ENCODE measurements around the gene COA4. TPM values are rescaled to one million over a fixed set of nuclear protein-coding genes. Genes with fewer than 3 reads are reported as not detected.

The COA4 gene
- polyA plus RNA-seq, 4 donors = 97.3 to 131 (median 119) TPM

DNA sequence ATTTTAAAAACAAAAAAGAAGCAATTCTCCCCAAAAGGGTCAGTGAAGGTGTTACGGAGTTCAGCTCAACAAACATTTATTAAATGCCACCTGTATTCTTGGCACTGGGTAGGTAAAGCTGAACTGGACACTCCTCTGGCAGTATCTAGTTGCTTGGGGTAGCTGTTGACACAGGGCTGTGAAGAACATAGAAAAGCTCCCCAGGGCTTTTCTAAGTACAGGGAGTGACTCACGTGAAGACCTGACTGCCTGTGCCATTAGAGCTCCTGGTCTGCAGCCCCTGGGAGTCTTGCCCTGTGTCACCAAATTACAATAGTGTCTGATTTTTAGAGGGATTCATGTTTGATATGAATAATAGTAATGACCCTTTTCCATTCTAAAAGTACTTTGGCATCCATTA is 43.6 kb downstream of the COA4 start:
- no peaks in the 10 kb centered on the region for H3K4me1 ChIP-seq (ENCODE audit: control insufficient read depth in 3 of 3, insufficient read depth in 2 of 3, low read depth in 1 of 3, low read length in 2 of 3)
- WGBS, 3 donors = 90 to 95% (median 90%) methylated on average over 2 of the region's 2 CpGs
- H3K27ac ChIP-seq (ENCODE audit: low read depth in 1 of 3, low read length in 2 of 3) = no peak overlapping the region
- DNase-seq = no peak
- H3K4me3 ChIP-seq (ENCODE audit: low read depth in 1 of 3, low read length in 3 of 3) = no peak overlapping the region
- no peaks in the 10 kb centered on the region for H3K9me3 ChIP-seq (ENCODE audit: control insufficient read depth in 2 of 2, insufficient read depth in 1 of 2, low read depth in 1 of 2, low read length in 1 of 2)
- H3K27me3 ChIP-seq (ENCODE audit: control insufficient read depth in 3 of 3, insufficient read depth in 3 of 3, low read length in 3 of 3) = no peaks in the 10 kb centered on the region
- no peak for FAIRE-seq
- H3K36me3 ChIP-seq (ENCODE audit: control insufficient read depth in 3 of 3, insufficient read depth in 2 of 3, low read depth in 1 of 3, low read length in 3 of 3) = peaks cover 2 to 32% (median 2%) of the 10 kb centered on the region in 3 donors

- DNase-seq (no peak), FAIRE-seq (no peak)
- Histone ChIP-seq H3K27ac (ENCODE audit: low read depth in 1 of 3, low read length in 2 of 3) (no peak overlapping the region), H3K36me3 (ENCODE audit: control insufficient read depth in 3 of 3, insufficient read depth in 2 of 3, low read depth in 1 of 3, low read length in 3 of 3) (peaks cover 4 to 36% (median 4%) of the 10 kb centered on the region in 3 donors), H3K4me1 (ENCODE audit: control insufficient read depth in 3 of 3, insufficient read depth in 2 of 3, low read depth in 1 of 3, low read length in 2 of 3) (no peaks in the 10 kb centered on the region), H3K4me3 (ENCODE audit: low read depth in 1 of 3, low read length in 3 of 3) (no peak overlapping the region), H3K9me3 (ENCODE audit: control insufficient read depth in 2 of 2, insufficient read depth in 1 of 2, low read depth in 1 of 2, low read length in 1 of 2) (no peaks in the 10 kb centered on the region), H3K27me3 (ENCODE audit: control insufficient read depth in 3 of 3, insufficient read depth in 3 of 3, low read length in 3 of 3) (no peaks in the 10 kb centered on the region)
- WGBS, 3 donors = 75 to 94% (median 83%) methylated on average over 1 of the region's 1 CpG
Measured at GRCh38 chr11:73830261-73830660, 46.4 kb downstream of the COA4 start.

Other genes with a start within 250 kb of the COA4 start
- 10 to 100 TPM in 3 of 4 donors, 1 to 10 TPM in 1; 4.1 to 20.8 (median 11.9) TPM for gene PLEKHB1, start 230.3 kb downstream of the COA4 start, polyA plus RNA-seq
- 100 to 1,000 TPM in 1 of 4 donors, 10 to 100 TPM in 3; 71.8 to 127 (median 95.8) TPM for gene RAB6A, start 115.8 kb downstream of the COA4 start, polyA plus RNA-seq
- 10 to 100 TPM; 38.9 to 74.3 (median 58.9) TPM for gene MRPL48, start 89.0 kb downstream of the COA4 start, polyA plus RNA-seq
- 10 to 100 TPM in 3 of 4 donors, 1 to 10 TPM in 1; 9.2 to 31.7 (median 13.6) TPM for gene PAAF1, start 153 bp upstream of the COA4 start, polyA plus RNA-seq
- gene DNAJB13, start 74.2 kb upstream of the COA4 start, polyA plus RNA-seq = 1 to 10 TPM in 1 of 4 donors, under 1 TPM in 3; 0.03 to 4.5 (median 0.33) TPM
- 10 to 100 TPM; 26.4 to 49.8 (median 36.2) TPM for gene UCP2, start 106.0 kb upstream of the COA4 start, polyA plus RNA-seq
- gene UCP3, start 132.2 kb upstream of the COA4 start, polyA plus RNA-seq = 1 to 10 TPM in 1 of 4 donors, under 1 TPM in 3; 0.54 to 1.3 (median 0.86) TPM